HG03196 (cell line): ENCODE results near the gene HDAC4.
"Not testable (repeated sequence)": the region's sequence is repeated elsewhere in the genome, so short reads cannot be mapped to it uniquely, and the experiment has no call there.

Experiments used
- ATAC-seq: cut with Tn5 transposase; IDR thresholded peaks from one replicate; pipeline ENCODE4 v1.9.1; 2021; ENCODE audit not compliant: unreplicated experiment

Gene HDAC4

GRCh38 chr2:239042551-239043320, 358.1 kb downstream of the HDAC4 start:
- ATAC-seq: no peak

GRCh38 chr2:239042046-239042445, 358.8 kb downstream of the HDAC4 start:
- ATAC-seq: no peak

GRCh38 chr2:239041062-239041461, 359.8 kb downstream of the HDAC4 start:
- no peak for ATAC-seq

- ATAC-seq: no peak
Measured at GRCh38 chr2:239040152-239040761, 360.6 kb downstream of the HDAC4 start.

- ATAC-seq: no peak
Measured at GRCh38 chr2:239039479-239039861, 361.4 kb downstream of the HDAC4 start.

GRCh38 chr2:239038773-239039478, 361.9 kb downstream of the HDAC4 start:
- ATAC-seq: no peak

GRCh38 chr2:239038284-239038683, 362.5 kb downstream of the HDAC4 start:
- ATAC-seq: not testable (repeated sequence)

GRCh38 chr2:239037559-239037910, 363.3 kb downstream of the HDAC4 start:
- ATAC-seq: no peak

GRCh38 chr2:239036819-239037558, 363.8 kb downstream of the HDAC4 start:
- no peak for ATAC-seq

GRCh38 chr2:239035997-239036731, 364.7 kb downstream of the HDAC4 start:
- ATAC-seq: no peak

- ATAC-seq: no peak
Measured at GRCh38 chr2:239035361-239035814, 365.4 kb downstream of the HDAC4 start.

- no peak for ATAC-seq
Measured at GRCh38 chr2:239034561-239035341, 366.1 kb downstream of the HDAC4 start.

- ATAC-seq: no peak
Measured at GRCh38 chr2:239033801-239034560, 366.8 kb downstream of the HDAC4 start.

- ATAC-seq: no peak
Measured at GRCh38 chr2:239029958-239030357, 370.9 kb downstream of the HDAC4 start.

- ATAC-seq: no peak
Measured at GRCh38 chr2:239028253-239028619, 372.6 kb downstream of the HDAC4 start.

- no peak for ATAC-seq
Measured at GRCh38 chr2:239027391-239028252, 373.2 kb downstream of the HDAC4 start.

- ATAC-seq: no peak
Measured at GRCh38 chr2:239026711-239027361, 374.0 kb downstream of the HDAC4 start.

GRCh38 chr2:239025951-239026461, 374.8 kb downstream of the HDAC4 start:
- no peak for ATAC-seq
